ENCODE results near the gene MBTPS2.

GRCh38 chrX:21912220-21912619, 72.8 kb downstream of the MBTPS2 start:
- TF ChIP-seq GATA3 (IDR thresholded peaks at IDR 0.05; ENCODE audit: low read depth, low read length) (no peak), GATA2 (IDR thresholded peaks at IDR 0.05; ENCODE audit: low read depth, low read length) (no peak)

Measured in SH-SY5Y (cell line).